Sigmoid colon (tissue), 4 donors: ENCODE data around the gene CCNK.

ENCODE experiments used
- CTCF ChIP-seq, 4 experiments: fragments of 450-650 bp in 3 of 4; fragments of 200-600 bp in 1 of 4; IDR thresholded peaks; one replicate each; pipeline ENCODE4 v1.5.1; 2016 to 2019; ENCODE audit warnings: antibody characterized with exemption in 4 of 4, mild to moderate bottlenecking in 3 of 4, moderate library complexity in 2 of 4
- EP300 ChIP-seq, 4 donors: sonication (generic); formaldehyde crosslinking; IDR thresholded peaks; one replicate each; pipeline ENCODE4 v1.6.1; 2017; ENCODE audit warnings: antibody characterized with exemption in 4 of 4

- TF ChIP-seq CTCF (IDR thresholded peaks at IDR 0.05) (no peak), EP300 (IDR thresholded peaks at IDR 0.05) (no peak)
Measured at GRCh38 chr14:99512110-99512449, 30.9 kb downstream of the CCNK start.
